Measurements from ENCODE around the gene CNOT10. TPM values are rescaled to one million over a fixed set of nuclear protein-coding genes. Genes with fewer than 3 reads are reported as not detected.

CNOT10 gene
- total RNA-seq, 1 donor from 2014 or later = 22.4 TPM

- Histone ChIP-seq H3K36me3 (ENCODE audit: control insufficient read depth, insufficient read depth, low read length) (no peaks in the 10 kb centered on the region), H3K27me3 (ENCODE audit: control insufficient read depth, insufficient read depth, low read length) (no peaks in the 10 kb centered on the region), H3K4me3 (ENCODE audit: low read depth, low read length) (no peak overlapping the region)
- TF ChIP-seq, protein P1, sequence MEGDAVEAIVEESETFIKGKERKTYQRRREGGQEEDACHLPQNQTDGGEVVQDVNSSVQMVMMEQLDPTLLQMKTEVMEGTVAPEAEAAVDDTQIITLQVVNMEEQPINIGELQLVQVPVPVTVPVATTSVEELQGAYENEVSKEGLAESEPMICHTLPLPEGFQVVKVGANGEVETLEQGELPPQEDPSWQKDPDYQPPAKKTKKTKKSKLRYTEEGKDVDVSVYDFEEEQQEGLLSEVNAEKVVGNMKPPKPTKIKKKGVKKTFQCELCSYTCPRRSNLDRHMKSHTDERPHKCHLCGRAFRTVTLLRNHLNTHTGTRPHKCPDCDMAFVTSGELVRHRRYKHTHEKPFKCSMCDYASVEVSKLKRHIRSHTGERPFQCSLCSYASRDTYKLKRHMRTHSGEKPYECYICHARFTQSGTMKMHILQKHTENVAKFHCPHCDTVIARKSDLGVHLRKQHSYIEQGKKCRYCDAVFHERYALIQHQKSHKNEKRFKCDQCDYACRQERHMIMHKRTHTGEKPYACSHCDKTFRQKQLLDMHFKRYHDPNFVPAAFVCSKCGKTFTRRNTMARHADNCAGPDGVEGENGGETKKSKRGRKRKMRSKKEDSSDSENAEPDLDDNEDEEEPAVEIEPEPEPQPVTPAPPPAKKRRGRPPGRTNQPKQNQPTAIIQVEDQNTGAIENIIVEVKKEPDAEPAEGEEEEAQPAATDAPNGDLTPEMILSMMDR (IDR thresholded peaks at IDR 0.05; ENCODE audit: insufficient read depth, low read length, severe bottlenecking) = no peak
- no peak for FAIRE-seq
- DNase-seq (ENCODE audit: low read depth) = no peak
These were observed 66.4 kb downstream of the CNOT10 start for GRCh38 chr3:32751377-32751776.

DNA sequence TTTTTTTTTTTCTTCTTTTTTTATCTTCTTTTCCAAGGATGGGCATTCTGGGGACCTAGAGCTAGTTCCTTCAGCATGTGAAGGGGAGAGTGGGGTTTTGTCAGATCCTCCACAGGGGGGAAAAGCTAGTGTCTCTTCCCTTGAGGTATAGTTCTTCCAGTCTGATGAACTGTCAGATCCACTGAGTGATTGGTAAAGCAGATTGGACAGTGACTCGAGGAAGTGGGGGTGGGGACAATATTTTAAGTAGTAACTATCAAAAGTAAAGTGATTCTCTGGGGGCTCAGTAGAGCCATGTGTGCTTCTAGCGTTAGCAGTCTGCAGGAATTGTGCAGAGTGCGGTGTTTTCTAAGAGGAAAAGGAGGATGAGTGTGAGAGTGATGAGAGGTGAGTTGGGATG is 70.8 kb downstream of the CNOT10 start:
- no peak overlapping the region for H3K4me3 ChIP-seq (ENCODE audit: low read depth, low read length)
- DNase-seq (ENCODE audit: low read depth) (no peak), FAIRE-seq (no peak)
- TF ChIP-seq, protein P1 (IDR thresholded peaks at IDR 0.05; ENCODE audit: insufficient read depth, low read length, severe bottlenecking) = no peak
- H3K36me3 ChIP-seq (ENCODE audit: control insufficient read depth, insufficient read depth, low read length) = no peaks in the 10 kb centered on the region
- no peaks in the 10 kb centered on the region for H3K27me3 ChIP-seq (ENCODE audit: control insufficient read depth, insufficient read depth, low read length)

GRCh38 chr3:32757618-32758374 is 72.8 kb downstream of the CNOT10 start:
- no peaks in the 10 kb centered on the region for H3K36me3 ChIP-seq (ENCODE audit: control insufficient read depth, insufficient read depth, low read length)
- H3K27me3 ChIP-seq (ENCODE audit: control insufficient read depth, insufficient read depth, low read length) = no peaks in the 10 kb centered on the region
- no peak for FAIRE-seq
- H3K4me3 ChIP-seq (ENCODE audit: low read depth, low read length) = no peak overlapping the region
- peak; percentile 9 for DNase-seq (ENCODE audit: low read depth)
- TF ChIP-seq, protein P1 (IDR thresholded peaks at IDR 0.05; ENCODE audit: insufficient read depth, low read length, severe bottlenecking) = no peak

- H3K36me3 ChIP-seq (ENCODE audit: control insufficient read depth, insufficient read depth, low read length) = no peaks in the 10 kb centered on the region
- DNase-seq (ENCODE audit: low read depth) (peak; percentile 17), FAIRE-seq (no peak)
- H3K27me3 ChIP-seq (ENCODE audit: control insufficient read depth, insufficient read depth, low read length) = no peaks in the 10 kb centered on the region
- no peak overlapping the region for H3K4me3 ChIP-seq (ENCODE audit: low read depth, low read length)
- TF ChIP-seq, protein P1 (IDR thresholded peaks at IDR 0.05; ENCODE audit: insufficient read depth, low read length, severe bottlenecking) = no peak
These were observed 73.4 kb downstream of the CNOT10 start for GRCh38 chr3:32758375-32758753.

GRCh38 chr3:32759342-32759741 is 74.4 kb downstream of the CNOT10 start:
- peaks cover under 1% of the 10 kb centered on the region for H3K36me3 ChIP-seq (ENCODE audit: control insufficient read depth, insufficient read depth, low read length)
- no peak for DNase-seq (ENCODE audit: low read depth)
- H3K4me3 ChIP-seq (ENCODE audit: low read depth, low read length) = no peak overlapping the region
- H3K27me3 ChIP-seq (ENCODE audit: control insufficient read depth, insufficient read depth, low read length) = no peaks in the 10 kb centered on the region
- TF ChIP-seq, protein P1 (IDR thresholded peaks at IDR 0.05; ENCODE audit: insufficient read depth, low read length, severe bottlenecking) = no peak
- no peak for FAIRE-seq

DNA sequence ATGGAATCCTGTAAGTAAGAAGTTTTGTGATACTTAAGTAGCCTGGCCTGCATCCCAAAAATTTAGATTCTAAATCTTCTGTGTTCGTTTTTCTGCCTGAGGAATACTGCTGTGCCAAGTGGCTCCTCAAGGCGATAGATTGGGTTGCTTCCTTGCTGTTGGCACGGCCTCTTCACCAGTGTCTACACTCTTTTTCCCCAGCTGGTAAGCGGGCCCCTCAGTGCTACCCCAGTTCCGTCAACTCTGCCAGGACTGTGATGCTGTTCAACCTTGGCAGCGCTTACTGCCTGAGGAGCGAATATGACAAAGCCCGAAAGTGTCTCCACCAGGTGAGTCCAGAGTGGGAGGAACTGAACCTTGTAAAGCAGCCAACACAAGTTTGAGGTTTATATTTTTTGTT is 79.5 kb downstream of the CNOT10 start:
- Histone ChIP-seq H3K27me3 (ENCODE audit: control insufficient read depth, insufficient read depth, low read length) (no peaks in the 10 kb centered on the region), H3K36me3 (ENCODE audit: control insufficient read depth, insufficient read depth, low read length) (peaks cover 4% of the 10 kb centered on the region), H3K4me3 (ENCODE audit: low read depth, low read length) (no peak overlapping the region)
- TF ChIP-seq, protein P1 (IDR thresholded peaks at IDR 0.05; ENCODE audit: insufficient read depth, low read length, severe bottlenecking) = no peak
- FAIRE-seq = no peak
- no peak for DNase-seq (ENCODE audit: low read depth)
